Dedifferentiated amniotic fluid mesenchymal stem cell (primary cell): Measurements from ENCODE around the gene MAL.
"Not testable (repeated sequence)": the region's sequence is repeated elsewhere in the genome, so short reads cannot be mapped to it uniquely, and the experiment has no call there.

Source experiments
- DNase-seq: peaks from one replicate; pipeline ENCODE4 v3.0.0-alpha.2; 2016; ENCODE audit errors: extremely low spot score

MAL gene

GRCh38 chr2:95098273-95098672 lies 72.8 kb downstream of the MAL start:
- DNase-seq: not testable (repeated sequence)

- no peak for DNase-seq
These were observed 74.4 kb downstream of the MAL start for GRCh38 chr2:95099910-95100309.
